HepG2 (cell line): Measurements from ENCODE around the gene AHNAK.

ENCODE experiments used
- ELF4 ChIP-seq: sonication (generic); formaldehyde crosslinking; IDR thresholded peaks from 2 replicates; pipeline ENCODE4 v1.5.0; 2020; ENCODE audit warnings: missing genetic modification reagents, mild to moderate bottlenecking, moderate library complexity, borderline replicate concordance
- ZFP36 ChIP-seq: fragments of 150-350 bp; IDR thresholded peaks from 2 replicates; pipeline ENCODE4 v1.6.1; 2018; ENCODE audit warnings: borderline replicate concordance, low read length, low read depth; ENCODE audit not compliant: partially characterized antibody

- TF ChIP-seq ZFP36: no peak
- no peak for TF ChIP-seq ELF4 (CRISPR knock-in tag)
Observed at GRCh38 chr11:62487738-62488551, 58.7 kb downstream of the AHNAK start.
